GM19043 (cell line): Measurements from ENCODE around the gene BCL11B.

Experiments
- ATAC-seq: cut with Tn5 transposase; IDR thresholded peaks from one replicate; pipeline ENCODE4 v1.9.1; 2021; ENCODE audit warnings: low read depth; ENCODE audit not compliant: unreplicated experiment

The BCL11B gene

DNA sequence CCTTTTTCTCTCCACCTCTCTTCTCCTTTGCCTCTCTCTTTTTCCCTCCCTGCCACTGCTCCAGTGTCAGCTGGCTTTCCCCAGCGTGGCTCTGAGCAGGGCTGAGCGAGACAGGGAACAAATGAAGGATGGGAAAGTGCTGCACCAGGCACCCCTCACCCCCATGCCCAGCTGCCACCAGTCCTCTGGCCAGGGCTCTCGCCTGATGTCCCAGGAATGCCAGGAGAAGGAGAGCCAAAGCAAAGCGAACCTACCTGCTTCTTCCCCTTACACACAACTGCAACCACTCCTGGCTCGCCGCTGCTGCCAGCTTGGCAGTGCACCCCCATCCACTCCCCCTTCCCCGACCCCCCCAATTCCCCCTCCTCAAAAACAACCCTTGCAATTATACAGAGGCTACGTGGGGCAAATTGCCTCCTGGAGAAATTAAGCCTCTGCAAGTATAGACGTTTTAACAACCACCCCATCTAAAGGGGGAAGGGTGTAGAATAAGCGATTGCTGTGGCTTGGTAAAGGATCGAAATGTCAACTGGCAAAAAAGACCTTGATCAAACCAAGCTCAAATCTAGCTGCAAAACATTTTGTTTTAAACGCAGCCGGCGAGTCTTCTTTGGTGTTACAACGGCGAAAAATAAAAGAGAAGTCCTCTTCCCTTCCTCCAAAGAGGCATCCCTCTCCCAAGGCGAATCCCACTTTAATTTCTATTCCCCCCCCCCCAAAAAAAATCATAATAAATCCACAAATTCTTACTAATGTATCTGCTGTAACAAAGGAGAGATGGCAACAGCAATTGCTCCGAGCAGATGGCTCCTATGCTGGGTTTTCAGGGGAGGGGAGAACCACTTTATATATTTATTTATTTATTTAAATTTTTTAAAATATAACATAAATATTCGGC lies 2.9 kb downstream of the BCL11B start:
- no peak for ATAC-seq

DNA sequence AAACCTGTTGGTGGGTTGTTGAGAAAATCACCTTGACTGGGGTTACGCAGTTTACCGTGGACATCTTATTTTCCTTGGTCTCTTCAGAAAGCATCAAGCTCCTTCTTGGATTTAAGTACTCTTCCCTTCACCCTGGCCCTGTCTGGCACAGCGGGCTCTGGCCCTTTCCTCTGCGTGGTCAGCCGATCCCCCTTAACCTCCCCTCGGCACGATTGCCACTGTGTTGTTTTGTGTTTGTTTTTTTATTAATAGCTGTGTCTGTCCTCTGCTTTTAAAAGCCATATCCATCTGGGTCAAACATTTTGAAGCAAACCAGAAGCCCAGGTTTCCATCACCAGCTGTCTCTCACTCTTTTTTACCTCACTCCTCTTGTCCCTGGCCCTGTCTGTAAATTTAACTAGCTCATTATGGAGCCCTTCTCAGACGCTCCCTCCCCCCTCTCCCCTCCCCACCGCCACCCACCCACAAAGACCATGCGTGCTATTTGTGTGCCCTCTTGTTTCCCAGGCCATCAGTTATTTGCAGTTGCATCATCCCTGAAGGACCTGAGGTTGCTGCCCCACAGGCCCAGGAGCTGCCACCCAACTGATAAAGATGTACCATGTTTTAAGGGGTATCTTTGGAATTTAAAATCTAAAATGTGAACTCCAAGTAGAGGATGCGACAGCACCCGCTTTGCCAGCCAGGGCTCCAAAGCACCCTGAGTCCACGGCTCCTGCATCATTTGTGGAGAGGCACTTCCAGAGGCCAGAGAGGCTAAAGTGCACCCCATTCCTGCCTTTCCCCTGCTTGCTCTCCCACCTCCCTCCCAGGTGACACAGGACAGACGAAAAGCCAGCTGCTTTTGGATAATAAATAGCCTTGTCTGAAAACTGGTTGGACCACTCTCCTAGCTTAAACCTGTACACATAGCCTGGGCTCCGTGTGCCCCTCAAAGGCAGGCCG lies 3.9 kb downstream of the BCL11B start:
- ATAC-seq: no peak

DNA sequence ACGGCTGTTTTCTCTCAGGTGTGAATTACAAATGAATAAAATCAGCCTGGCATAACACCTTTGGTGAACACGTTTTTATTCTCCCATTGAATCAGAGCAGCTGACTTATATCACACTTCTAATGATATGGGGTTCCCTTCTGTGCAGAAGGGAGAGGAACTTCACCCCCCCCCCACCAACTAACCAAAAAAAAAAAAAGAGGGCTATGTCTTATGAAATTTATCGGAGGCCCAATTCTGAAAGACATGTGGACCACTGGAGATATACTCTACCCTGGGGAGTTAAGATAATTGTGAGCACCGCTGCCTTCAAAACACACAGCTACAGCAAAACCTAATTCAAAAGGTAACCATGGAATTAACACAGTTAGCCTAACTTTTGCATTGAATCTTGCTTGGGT lies 4.6 kb downstream of the BCL11B start:
- ATAC-seq: no peak

DNA sequence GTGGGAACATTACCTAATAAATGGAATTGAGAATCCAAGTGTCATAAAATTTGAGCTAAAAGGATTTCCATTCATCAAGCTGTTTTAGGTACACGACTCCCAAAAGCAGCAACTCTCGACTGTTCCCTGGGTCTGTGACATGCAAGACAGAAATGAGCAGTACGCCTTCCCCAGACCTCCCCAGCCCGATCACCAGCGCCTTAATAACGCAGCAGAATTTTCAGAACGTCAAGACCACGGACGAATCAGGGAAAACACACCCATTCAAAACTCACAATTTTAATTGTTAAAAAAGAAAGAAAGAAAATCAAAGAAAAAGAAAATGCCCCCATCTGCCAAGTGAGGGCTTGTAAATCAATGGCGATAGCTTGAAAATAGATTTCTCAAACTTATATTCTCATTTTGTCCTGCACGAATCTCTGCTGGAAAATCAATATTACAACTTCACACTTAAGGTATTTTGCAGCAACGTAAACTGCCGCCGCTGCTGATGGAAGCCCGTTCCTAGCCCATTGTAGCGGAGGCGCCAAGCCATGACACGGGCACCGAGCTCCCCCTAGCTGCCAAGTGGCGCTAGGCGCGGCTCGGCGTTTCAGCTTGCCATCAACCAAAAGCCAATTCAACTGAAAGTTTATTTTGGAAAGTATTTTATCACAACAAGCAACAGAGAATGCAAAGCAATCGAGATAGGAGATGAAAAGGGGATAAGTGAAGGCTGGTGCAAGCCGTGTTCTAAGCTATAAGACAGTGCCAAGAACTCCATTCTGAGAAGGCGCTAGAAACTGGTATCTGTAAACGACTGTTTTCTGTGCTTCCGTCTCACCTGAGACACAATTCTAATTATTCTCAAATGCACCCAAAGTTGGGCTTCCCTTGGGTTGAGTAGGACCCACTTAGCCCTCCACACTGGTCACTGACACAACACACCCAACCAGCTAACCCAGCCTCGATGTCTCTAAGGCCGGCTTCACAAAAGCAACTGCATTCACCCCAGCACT lies 5.5 kb downstream of the BCL11B start:
- peak; percentile 58 for ATAC-seq

DNA sequence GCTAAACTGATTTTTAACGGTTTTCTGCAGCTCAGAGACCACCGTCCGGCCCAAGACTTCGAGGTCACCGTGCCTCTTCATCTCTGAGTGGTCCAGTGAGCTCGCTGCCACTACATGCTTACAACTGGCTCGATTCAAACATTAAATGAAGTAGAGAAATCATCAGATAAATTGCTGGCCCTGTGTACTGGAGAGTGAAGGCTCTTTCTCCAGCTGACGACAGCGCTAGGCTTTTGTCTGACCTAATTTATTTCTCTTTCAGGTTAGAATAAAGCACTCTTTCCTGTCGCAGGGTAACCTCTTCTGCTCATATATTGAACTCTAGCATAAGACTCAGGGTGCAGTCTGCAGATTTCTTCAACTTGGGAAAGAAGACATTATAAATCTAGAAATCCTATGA lies 6.4 kb downstream of the BCL11B start:
- ATAC-seq: no peak

DNA sequence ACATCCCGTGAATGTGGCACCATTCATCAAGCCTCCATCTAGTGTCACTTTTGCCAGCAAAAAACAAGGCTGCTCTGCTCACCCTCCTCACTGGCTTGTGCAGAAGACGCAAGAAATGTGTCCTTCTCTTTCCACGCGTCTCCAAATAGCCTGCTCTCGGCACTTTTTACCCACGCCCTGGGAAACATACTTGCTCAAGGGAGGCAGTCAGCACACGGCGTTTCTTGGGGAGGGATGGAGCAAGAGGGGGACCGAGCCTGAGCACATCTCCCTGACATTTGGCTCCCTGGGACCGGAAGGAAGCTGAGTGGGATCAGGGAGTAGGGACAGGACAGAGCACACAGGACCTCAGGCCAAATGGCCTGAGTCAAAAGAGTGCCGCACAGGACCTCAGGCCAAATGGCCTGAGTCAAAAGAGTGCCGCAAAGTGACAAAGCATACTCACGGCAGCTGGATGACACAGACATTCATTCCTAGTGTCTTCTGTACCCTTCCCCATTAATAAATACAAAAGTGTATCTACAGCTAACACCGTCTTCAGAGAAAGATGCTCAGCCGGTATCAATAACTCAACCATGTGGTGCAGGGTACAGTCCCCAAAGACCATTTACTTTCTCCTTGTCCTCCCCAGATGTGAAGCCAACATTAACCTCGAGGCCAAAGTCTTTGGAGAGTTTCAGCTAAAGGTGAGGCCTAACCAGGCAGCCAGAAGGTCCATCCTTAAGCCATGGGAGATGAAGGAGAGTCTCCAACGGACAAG lies 7.1 kb downstream of the BCL11B start:
- no peak for ATAC-seq

DNA sequence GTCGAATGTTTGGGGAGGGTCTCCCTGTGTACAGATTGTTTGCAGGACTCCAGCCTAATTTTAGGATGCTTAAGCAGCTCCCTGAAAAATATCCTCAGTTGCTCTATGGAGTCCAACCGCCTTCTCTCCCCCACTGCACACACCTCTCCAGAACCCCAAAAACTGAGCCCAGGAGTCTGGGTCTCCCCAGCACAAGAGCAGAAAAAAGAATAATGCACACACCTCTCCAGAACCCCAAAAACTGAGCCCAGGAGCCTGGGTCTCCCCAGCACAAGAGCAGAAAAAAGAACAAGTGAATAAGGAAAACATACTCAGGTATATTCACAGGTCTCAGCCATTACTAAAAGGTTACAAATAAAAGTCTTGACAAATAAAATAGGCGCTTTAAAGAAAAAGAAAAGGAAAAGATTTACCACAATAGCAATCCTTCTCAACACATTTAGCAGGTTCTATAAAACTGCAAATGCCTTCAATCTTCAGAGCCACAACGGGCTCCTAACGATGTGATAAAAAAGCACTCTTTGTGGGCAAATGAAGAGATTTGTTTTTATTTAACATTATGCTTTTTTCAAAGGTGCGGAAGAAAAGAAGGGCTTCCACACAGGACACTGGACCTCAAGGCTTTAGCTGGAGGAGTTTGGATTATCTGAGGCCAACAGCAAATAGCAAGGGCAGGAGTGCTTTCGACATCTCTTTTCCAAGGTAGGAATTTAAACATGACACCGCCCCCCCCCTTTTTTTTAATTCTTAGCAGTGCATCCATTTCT lies 8.2 kb downstream of the BCL11B start:
- no peak for ATAC-seq

DNA sequence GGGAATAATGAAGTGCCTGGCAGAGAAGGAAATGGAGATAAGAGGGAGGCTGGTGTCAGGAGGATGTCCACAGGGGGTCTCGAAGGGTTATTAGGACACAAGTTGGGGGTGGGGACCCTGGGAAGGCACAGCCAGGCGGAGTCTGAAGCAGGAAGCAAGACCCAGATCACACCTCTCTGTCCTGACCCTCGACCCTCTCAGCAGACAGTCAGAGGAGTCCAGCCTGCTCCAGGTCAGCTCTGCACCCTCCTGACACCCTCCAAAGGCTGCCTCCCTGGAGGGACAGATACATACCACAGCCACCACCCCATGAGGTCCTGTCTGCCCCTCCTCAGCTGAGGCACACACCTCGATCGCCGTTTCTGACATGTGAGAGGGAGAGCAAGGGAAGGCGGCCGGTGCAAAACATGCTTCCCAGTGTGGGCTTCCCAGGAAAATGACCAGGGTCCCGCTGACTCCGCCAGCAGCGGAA lies 9.0 kb downstream of the BCL11B start:
- no peak for ATAC-seq

DNA sequence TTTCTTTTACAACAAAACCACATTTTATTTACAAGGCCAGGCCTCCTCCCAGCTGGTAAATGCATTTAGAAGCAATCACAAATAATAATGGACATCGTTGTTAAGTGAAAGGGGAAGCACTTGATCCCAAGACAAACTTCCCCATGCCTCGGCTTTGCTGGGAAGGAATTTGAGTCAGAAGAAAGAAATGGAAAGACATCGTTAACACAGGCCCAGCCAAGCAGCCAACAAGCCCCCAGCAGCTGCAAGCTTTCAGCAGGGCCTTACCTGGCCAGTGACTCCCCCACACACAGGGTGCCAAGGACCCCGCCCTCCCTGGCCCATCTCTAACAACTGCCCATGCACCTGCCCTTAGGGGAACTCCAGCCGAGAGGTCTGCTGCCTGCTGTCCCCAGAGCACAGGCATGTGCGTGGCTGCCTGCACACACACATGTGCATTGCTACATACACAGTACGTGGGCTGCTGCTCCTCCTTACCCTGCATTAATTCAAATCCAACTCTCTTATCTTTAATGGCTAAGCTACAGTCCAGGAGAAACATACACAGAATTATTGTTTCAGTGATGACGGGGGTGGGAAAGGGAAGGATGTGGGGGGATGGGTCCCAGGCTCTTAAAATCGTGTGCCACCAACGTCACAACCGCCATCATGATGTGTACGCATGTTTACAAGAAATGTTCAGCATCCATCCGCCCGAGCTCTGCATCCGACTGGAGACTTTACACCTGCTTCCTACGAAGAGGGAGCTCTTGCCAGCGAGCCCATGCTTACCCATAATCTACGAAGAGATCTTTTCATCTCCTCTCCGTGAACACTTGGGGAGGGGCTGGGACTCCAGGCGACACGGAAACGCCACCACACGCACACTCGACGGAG lies 9.8 kb downstream of the BCL11B start:
- no peak for ATAC-seq

DNA sequence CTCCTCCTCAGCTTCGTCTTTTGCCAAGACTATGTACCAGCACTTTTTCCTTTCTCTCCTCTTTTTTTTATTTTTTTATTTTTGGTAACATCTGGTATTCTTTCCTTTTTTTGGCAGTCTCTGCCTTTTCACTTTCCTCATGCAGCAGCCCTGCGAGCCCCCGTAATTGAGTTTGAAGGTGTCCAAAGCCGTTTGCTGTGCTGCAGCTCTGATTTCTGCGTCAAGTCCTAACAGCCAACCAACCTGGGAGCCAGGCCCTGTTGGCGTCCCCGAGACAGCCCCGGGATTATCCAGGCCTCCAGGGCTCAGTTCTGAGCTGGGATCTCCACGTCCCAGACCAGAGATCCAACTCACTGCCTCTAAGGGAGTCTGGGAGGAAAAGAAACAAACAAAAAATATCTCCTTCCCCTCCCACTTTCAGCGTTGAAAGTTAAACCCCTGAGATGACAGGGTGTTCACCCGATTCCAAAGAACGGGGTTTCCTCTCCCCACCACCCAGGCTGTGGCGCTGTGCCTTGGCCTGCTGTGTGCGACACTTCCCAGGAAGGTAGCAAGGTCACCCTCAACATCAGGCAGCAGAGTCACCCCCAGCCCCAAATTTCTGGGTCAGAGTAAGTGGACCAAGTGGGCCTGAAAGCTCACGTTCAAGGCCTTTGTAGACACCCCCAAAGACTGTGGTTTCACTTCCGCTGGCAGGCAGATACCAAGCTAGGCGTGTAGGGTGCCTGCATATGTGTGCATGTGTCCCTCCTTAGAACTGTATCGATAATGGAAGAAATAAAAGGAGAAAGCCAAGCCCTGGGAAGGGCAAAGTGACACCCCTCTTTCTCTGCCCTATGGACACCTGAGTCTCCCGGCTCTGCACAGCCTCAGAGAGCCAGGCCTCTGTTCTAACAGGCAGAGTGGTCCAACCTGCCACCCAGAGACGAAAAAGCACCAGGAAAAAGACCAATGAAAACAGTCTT lies 11.1 kb downstream of the BCL11B start:
- no peak for ATAC-seq

DNA sequence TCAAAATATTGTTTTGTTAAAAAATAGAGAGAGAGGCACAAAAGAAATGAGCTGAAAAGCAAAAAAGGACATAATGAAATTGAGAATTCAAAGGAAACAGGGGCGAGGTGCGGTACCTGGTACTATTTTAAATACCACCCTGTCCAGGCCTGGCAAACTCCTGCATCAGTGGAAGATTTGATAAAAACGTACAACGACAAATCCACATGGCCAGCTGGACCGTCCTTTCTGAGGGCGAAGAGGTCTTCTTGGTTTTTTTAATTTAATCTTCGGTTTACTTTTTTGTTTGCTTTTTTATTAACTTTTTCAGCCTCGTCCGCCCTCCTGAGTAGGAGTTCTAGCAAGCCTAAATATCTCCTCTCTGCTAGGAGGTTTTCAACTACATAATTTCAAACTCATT lies 11.9 kb downstream of the BCL11B start:
- ATAC-seq: no peak

DNA sequence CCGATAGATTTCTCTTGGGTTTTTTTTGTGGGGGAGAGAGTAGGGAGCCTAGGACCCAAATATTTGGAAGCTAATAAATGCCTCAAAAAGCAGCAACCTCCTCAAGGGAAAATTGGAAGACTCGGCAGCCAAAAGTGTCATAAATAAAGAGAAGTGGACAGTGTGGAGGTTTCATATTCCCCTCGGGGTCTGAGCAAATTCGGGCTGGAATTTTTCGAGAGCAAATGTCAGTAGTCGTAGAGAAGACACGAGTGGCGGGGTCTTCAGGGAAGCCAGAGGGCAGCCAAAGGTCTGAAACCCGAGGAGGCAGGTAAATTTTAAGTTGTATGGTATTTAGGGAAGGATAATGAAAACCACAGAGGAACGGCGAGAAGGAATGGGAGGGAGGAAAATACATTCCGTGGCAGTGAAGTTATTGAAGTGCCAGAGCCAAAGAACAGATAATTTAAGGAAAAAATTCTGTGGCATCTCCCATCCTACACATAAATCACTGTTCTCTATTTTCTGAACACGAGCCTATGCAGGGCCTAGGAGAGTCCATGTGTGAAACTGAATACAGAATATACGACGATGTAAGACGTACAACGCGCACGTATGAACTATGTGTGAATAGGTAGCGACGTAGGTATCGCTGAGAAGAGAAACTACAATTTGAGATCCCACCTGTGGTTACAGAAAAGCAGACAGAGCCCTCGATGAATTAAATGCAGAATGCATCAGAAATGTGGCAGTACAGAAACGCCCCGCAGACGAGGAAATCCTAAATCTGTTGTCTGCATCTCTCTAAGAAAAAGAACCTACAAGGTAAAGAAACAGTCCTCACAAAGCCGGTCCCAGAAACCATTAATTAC lies 12.9 kb downstream of the BCL11B start:
- no peak for ATAC-seq

DNA sequence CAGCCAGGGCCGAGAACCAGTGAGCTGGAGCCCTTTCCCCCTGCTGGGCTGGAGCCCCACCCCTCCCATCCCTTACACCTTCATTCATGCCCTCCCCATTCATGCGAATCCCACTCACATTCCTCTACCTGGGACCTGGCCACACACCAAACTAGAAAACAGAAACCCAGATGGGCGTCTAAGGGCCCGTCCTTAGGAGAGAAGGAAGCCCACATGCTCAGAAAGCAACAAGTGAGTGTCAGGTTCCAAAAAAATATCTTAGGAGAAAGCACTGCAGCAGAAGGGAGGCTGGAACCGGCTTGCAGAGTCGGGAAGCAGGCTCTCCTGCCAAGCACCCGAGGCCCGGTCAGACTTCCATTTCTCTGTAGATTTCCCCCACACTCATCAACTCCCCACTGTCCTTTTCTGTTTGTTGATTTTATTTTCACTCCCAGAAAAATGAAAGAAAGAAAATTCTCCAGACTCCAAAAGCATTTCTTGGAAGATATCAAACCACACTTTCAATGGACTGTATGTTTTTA lies 13.6 kb downstream of the BCL11B start:
- no peak for ATAC-seq

DNA sequence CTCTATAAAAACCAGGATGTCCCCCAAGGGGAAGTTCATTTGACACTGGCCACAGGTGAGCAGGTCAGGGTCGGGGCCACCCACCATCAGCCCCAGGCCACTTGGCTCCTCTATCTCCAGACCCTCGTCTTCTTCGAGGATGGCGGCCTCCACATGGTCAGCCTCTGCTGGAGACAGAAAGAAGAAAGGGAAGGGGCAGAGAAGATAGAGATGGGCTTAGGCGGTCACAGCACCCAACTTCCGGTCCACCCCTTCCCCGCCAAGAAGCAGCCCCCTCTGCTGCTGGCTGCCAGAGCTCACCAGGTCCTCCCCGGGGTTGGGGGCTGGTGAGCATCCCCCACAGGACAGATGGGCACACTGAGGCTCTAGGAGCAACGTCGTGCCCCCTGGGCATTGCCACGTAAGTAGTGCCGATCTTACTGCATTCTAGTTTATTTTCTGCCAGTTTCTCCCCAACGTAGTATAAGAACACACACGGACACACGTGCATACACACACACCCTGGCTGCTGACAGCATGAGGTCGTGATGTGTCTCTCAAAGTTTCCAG lies 14.2 kb downstream of the BCL11B start:
- ATAC-seq: no peak

DNA sequence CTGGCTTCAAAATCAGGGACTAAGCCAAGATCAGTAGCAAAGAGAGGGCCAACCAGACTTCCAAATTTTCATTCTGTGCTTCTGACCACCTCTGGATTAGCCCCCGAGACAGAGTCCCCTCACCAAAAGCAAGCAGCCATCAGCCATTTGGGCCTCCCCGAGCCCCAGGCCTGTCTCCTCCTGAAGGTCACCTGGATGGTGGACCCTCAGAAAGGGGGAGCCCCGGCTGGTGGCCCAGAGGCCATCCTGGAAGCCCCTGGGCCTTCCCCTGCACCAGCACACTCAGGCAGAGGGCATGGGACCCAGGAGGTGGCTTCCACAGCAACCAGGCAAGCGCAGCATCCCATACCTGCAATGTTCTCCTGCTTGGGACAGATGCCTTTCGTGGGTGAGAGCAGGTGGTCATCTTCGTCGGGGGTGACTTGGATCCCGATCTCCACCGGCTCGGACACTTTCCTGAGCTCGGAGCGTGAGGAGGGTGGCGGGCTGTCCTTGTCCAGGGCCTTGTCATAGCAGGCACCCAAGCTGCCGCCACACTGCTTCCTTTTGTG lies 14.8 kb downstream of the BCL11B start:
- ATAC-seq: no peak
